HK-2 (cell line): ENCODE results near the gene GLYATL1B.
A peak's percentile ranks its signal among the peaks of the same experiment; 100 is the strongest.
"Not testable (repeated sequence)": the region's sequence is repeated elsewhere in the genome, so short reads cannot be mapped to it uniquely, and the experiment has no call there.

ENCODE experiments used
- DNase-seq: peaks from one replicate; pipeline ENCODE4 v3.0.0-alpha.2; 2018; ENCODE audit not compliant: unreplicated experiment

GLYATL1B gene

GRCh38 chr11:59095972-59096575, 10.0 kb downstream of the GLYATL1B start:
- not testable (repeated sequence) for DNase-seq

DNA sequence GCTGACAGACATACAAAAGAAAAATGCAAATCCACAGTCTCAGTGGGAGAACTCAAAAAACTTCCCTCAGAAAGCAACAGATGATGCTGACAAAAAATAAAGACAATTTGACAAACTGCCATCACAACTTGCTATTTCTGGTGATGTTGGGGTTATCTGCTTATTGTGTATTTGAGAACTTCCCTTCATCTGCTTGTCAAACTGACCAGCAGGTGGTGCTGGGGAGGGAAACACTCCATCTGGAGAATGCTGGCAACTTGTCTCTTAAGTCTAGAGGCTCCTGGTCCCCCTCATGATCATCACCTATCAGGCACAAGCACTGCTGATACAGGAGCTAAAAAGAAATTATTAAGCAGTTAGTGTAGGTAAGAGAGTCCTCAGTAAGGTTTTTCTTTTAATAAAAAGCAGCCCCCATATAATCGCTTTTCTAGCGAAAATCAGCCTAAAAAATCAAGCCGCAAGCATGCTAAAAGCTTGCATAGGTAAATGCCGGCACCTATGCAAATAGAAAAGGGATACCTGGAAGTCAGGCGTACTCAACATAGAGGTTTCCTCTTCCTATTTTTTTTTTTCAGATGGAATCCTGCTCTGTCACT, 11.1 kb downstream of the GLYATL1B start:
- peak; percentile 28 for DNase-seq

- DNase-seq, result not testable (repeated sequence)
These were observed 11.8 kb downstream of the GLYATL1B start for GRCh38 chr11:59097938-59098337.

GRCh38 chr11:59102259-59102765, 16.2 kb downstream of the GLYATL1B start:
- no peak for DNase-seq

- DNase-seq, result peak; percentile 85
These were observed 20.5 kb downstream of the GLYATL1B start, which contains the start of gene FAM111B for GRCh38 chr11:59106363-59107336. FAM111B (plus strand) TSS chr11:59107237; CDS start chr11:59109626, 2,389 bp downstream.

DNA sequence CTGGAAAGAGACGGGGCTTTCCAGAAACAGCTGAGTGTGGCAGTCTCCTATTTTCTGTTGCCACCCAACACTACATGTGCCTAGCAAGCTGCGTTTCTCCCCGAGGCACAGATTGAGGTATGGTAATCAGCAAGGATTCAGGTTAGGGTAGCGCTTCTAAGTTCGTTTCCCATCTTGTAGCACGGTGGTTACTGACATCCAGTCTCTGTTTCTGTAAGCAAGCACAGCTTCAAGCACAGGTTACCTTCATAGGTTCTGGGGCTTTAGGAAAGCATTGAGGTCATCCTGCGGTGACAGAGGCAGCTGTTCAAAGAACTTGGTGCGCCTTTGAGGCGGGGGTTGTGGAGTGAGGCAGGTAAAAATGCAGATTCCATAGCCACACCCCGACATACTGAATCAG, 21.6 kb downstream of the GLYATL1B start:
- not testable (repeated sequence) for DNase-seq

DNA sequence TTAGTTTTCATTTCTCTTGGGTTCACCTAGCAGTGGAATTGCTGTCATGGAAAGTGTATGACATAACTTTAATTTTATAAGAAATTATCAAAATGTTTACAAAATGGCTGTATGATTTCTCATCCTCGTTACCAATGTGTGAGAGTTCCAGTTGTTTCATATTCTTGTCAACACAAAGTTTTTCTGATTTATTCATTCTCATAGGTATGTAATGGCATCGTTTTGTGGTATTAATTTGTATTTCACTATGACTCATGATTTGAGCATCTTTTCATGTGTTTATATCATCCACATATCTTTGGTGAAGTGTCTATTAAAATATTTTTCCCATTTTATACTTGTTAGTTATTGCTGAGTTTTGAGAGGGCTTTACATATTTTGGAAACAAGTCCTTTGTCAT, 26.4 kb downstream of the GLYATL1B start:
- DNase-seq, result no peak

DNA sequence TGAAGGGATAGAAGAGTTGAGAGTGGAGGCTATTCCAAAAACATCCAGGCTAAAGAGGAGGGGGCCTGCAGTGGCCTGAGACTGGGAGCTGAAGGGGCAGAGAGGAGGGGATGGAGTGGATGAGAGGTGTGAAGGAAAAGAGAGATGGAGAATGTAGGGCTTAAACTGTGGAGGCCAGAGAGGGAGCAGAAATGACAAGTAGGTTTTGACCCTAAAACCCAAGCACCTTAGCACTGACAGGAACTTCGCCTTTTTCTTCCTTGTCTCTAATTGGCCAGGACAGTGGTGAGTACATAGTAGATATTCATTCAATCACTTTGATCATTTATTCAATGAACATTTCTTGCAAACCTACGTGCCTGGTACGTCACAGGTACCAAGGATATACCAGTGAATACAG, 28.2 kb downstream of the GLYATL1B start:
- no peak for DNase-seq

- DNase-seq, result no peak
These were observed 29.4 kb downstream of the GLYATL1B start for GRCh38 chr11:59115553-59115952.

- no peak for DNase-seq
These were observed 31.7 kb downstream of the GLYATL1B start for GRCh38 chr11:59117774-59118173.

GRCh38 chr11:59119826-59120225, 33.7 kb downstream of the GLYATL1B start:
- DNase-seq, result no peak

- peak; percentile 44 for DNase-seq
These were observed 49.7 kb downstream of the GLYATL1B start for GRCh38 chr11:59135648-59136461.

DNA sequence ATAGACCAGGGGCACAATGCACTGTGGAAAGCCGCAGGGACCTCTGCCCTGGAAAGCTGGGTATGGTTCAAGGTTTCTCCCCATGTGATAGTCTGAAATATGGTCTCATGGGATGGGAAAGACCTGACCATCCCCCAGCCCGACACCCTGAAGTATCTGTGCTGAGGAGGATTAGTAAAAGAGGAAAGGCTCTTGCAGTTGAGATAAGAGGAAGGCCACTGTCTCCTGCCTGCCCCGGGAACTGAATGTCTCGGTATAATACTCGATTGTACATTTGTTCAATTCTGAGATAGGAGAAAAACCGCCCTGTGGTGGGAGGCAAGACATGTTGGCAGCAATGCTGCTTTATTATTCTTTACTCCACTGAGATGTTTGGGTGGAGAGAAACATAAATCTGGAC, 50.4 kb downstream of the GLYATL1B start:
- DNase-seq, result not testable (repeated sequence)

GRCh38 chr11:59137190-59137589, 51.1 kb downstream of the GLYATL1B start:
- DNase-seq, result no peak

DNA sequence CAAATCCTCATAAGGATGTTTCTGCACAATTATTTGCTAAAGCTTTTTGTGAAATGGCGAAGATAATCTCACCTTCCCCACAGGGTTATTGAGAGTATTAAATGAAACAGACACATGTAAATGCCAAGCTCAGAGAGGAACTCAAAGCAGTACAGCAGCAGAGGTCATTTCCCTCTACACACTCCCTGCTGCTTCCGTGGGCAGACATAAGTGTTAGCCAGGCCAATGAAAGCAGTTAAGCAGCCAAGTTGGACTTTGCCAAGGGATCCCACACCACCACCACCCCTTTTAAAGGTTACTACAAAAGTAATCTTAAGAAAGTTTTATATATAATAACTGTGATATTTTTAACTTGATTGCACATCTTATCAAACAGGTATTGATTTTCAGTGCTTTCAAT, 52.5 kb downstream of the GLYATL1B start:
- no peak for DNase-seq

DNA sequence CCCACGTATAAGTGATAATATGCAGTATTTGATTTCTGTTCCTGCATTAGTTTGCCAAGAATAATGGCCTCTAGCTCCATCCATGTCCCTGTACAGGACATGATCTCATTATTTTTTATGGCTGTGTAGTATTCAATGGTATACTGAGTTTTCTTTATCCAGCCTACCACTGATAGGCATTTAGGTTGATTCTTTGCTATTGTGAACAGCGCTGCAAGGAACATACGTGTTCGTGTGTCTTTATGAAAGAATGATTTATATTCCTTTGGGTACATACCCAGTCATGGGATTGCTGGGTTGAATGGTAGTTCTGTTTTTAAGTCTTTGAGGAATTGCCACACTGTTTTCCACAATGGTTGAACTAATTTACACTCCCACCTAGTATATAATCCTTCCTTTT, 55.1 kb downstream of the GLYATL1B start:
- no peak for DNase-seq

- DNase-seq, result no peak
These were observed 55.8 kb downstream of the GLYATL1B start for GRCh38 chr11:59141673-59142460.

DNA sequence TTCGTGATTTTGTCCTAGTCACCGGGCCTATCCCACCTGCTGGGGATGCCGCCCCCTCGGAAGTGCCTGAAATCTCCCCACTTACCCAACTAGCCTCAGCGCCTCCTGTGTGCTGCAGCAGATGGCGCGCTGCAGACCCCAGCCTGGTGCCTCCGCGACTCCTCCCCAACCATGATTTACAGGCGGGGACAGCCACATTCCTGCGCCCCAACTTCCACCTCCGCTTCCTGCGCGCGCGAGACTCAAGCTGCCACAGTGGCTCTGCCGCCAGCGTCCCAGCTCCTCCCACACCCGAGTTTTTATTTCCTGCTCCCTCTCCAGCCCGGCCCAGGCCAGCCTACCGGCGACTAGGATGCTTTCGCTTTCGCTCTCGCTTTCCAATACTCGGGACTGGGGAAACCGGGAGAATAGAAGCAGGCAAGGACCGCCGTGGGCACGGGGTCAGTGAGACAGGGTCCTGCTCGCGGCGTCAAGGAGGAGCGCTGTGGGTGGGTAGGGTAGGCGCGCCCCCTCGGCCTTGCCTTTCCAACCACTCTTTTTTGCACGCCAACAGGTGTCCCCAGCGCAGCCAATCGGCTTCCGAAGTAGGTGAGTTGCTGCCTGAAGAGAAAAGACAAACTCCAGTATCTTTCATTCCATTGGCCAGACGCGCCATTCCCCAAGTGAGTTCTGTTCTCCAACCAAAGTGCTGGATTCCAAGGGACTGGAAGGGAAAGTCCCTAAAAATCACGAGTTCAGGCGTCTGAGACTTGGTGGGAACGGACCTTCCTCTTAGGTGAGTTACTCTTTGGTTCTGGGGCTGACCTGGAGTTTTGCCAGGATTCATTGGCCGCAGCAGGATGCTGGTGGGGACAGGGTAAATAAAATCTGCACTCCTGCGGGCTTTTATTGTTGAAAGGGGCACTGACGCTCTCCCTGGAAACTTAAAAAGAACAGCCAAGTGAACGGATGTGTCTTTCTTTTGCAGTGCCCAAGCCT, 56.7 kb downstream of the GLYATL1B start, which contains the start of gene FAM111A:
TSS of gene FAM111A (plus strand) at position 327 of the 978 bp plus-strand sequence. CDS start 6,017 bp downstream, outside the sequence.
- peak; percentile 86 for DNase-seq

- DNase-seq, result no peak
These were observed 58.0 kb downstream of the GLYATL1B start for GRCh38 chr11:59144096-59144495.
